HG03060 (cell line): ENCODE results near the gene CABP7.

Experiments
- ATAC-seq: cut with Tn5 transposase; IDR thresholded peaks from one replicate; pipeline ENCODE4 v1.9.1; 2021; ENCODE audit warnings: low read depth, moderate number of reproducible peaks; ENCODE audit not compliant: unreplicated experiment

CABP7 gene

DNA sequence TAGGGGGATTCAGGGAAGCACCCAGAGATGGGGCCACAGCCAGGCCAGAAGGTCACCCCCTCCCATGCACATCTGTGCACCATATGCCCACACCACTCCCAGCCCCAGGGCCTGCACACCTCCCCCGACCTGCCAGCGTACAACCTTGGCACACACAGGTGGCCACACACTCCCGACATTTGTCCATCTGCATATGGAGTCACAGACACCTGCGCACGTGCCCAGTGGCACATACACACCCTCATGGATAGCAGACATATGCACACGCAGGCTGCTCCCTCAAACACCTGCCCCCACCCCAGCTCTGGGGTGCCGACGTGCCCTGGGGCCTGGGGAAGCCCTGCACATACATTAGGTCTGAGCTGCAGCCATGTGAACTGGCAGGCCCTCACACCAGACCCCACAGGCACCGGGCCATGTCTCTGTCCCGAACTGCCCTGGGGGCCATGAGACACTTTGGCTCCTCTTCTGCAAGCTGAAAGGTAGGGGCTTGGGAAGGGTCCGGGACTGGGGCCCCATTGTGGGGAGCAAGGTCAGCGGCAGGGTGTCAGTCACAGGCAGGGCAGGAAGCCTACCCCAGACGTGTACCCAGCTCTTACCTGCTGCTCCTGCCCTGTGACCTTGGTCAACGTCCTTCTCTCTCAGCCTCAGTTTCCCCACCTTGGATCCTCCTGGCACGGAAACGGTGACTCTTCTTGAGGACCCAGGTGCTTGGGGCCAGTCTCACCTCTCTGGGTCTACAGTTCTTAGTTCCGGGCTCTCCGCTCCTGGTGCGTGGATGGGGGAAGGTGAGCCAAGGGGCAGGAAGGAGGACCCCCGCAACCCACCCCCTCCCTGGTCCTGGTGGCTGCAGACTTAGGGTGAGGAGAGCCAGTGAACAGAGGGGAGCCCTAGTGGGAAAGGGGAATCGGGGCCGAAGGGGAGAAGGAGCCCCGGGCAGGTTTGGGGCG lies 579 bp upstream of the CABP7 start:
- ATAC-seq, result no peak

DNA sequence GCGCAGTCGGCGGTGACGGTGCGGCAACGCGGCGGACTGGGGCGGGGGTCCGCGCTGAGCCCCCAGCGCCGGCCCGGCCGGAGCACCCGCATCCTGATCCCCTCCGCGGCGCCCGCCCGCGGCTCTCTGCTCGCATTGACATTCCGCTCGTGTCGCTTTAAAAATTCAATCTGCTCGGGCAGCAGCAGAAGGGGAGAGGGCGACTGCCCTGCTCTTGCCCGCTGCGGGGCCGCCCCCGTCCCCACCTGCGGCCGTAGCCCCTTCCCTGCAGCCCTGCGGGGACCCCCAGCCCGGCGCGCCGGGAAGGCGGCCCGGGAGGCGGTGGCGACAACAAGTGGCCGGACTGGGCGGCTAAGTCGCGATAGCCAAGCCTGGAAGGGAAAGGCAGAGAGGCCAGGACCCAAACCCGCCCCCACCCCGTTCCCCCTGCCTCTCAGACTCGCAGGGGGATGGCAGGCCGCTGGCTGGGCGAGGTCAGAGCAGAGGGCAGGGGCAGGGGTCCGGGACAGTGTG lies 1.1 kb downstream of the CABP7 start:
- ATAC-seq, result no peak

DNA sequence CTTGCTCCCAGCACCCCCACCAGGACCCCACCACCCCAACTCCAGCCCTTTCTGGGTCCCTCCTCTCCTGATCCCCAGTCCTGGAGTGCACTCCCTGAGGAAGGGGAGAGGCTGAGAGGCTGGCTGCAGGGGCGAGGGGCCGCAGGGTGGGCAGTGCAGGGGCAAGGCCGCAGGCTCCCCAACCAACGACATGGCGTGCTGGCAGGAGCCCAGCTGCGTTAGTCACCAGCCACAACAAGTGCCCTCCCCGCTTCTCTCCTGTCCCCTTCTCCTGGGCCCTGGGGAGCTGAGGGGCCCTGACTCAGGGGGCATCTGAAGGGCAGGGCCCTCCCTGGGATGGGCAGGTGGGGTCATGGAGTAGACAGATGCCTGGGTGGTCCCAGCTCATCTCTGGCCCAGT lies 2.3 kb downstream of the CABP7 start:
- no peak for ATAC-seq

DNA sequence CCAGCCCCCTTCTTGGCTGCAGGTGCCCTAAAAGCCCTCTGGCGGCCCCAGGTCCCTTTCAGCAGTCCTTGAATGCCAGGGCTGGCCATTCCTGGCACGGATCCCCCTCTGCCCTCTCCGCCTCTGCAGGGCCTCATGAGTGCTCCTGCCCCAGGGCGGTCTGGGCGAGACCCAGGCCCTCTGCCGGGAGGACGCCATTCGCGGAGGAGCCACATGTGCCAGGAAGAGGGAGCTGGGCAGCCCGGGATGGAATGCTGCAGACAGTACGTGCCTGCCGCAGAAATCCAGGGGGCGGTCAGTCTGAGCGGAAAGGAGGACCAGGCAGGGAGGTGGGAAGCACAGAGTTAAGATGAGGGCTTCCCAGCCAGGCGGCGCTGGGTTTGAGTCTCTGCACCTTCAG lies 2.8 kb downstream of the CABP7 start:
- ATAC-seq, result no peak

DNA sequence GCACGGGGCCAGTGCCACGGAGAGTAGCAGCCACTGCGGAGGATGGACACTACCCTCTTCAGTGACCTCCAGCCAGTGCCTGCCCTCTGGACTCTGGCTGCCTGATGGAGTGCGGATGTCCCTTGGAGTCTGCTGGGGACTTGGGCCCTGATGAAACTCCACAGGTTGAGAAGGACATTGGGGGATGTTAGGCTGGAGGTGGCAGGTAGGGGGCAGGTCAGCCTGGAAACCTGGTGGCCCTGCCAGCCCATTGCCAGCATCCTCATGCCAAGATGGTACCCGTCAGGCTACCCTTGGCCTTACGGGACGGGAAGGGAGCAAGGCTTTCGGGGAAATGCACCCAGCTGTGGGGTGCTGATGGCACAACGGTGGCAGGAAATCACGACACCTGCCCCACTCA lies 4.0 kb downstream of the CABP7 start:
- ATAC-seq, result no peak

DNA sequence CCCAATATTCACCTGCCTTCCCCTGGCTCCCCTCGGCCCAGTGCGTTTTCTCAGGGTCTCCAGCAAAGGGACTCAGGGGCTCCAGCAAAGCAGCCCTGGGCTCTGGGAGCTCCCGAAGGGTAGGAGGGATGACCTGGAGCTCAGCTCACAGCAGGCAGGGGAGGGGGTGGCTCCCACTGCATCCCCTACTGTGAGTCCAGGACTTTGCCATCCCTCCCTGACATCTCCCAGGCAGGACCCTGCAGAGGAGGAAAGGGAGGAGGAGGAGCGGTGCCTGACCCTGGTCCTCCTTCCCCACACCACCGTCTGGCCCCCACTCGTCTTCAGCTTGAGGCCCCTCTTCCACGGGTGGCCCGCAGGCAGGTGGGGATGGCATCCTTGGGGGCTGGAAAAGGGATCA lies 5.0 kb downstream of the CABP7 start:
- ATAC-seq, result no peak

DNA sequence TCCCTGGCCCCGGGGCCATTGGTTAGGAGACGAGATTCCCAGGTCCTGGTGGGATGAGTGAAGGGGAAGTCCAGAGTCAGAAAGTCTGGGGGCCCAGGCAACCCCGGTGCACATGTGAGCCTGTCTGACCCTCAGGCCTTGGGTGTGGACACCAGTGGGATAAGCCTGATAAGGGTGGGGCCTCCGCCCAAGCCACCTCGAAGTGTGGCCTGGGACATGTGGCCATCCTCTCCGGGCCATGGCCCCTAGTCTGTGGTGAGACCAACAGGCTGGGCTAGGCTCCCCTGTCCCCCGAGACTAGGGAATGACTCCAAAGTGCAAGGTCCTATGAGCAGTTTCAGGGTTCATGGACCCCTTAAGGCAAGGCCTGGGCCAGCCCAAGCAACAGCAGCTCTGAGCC lies 6.3 kb downstream of the CABP7 start:
- no peak for ATAC-seq

DNA sequence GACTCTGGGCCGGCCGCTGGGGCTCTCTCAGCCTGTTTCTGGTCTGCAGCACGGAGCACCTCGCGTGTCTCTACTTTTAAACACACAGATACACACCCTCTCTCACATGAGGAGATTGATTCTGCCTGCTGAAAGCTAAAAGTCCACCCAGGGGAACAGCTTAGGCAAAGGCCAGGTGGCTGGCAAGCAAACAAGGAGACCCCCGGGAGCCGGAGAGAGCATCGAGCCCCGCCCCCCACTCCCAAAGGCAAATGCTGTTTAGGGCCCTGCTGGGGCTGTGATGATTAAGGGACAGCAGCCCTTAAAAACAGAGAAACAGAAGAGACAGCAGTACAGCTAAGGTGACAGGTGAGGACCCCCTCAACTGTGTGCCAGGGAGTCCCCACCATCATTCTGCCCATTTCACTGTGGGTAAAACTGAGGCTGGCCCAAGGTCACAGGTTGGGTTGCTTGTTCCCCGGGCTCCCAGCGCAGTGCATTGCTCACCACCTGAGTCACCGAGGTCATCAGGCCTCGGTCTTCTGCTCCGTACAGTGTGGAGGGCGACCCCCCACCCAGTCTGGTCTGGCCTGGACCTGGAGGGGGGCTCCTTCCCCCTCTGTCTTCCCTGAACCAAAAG lies 6.8 kb downstream of the CABP7 start:
- ATAC-seq, result no peak

DNA sequence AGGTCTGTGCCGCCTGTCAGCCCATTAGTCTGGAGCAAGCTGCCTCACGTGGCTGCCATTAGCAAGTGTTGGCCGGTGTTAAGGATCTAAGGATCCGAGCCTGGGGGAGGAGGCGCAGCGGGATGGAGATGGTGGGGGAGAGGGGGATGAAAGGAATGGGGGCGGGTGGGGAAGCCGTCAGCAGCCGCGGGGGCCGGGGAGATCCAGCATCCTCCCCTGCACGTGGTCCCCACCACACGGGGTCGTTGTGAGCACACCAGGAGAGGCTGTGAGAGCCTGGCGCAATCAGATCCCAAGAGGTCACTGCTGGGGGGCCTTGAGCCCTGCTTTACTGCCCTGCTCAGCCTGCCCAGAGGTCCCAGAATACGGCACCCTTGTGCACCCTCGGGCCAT lies 7.3 kb downstream of the CABP7 start:
- no peak for ATAC-seq

DNA sequence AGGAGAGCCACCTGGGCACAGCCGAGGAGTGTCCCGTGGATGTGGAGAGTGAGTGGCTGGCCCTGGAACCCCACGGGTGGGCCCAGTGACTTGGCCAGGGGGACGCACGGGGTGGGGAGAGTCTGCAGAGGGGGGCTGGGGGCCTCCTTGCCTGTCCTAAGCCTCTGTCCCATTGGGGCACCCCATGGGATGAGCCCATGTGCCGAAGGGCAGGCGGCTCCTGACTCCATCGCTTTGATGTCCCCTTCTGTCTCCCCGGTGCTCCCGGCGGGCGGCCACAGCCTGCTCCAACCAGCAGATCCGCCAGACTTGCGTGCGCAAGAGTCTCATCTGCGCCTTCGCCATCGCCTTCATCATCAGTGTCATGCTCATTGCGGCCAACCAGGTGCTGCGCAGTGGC lies 9.4 kb downstream of the CABP7 start:
- no peak for ATAC-seq

DNA sequence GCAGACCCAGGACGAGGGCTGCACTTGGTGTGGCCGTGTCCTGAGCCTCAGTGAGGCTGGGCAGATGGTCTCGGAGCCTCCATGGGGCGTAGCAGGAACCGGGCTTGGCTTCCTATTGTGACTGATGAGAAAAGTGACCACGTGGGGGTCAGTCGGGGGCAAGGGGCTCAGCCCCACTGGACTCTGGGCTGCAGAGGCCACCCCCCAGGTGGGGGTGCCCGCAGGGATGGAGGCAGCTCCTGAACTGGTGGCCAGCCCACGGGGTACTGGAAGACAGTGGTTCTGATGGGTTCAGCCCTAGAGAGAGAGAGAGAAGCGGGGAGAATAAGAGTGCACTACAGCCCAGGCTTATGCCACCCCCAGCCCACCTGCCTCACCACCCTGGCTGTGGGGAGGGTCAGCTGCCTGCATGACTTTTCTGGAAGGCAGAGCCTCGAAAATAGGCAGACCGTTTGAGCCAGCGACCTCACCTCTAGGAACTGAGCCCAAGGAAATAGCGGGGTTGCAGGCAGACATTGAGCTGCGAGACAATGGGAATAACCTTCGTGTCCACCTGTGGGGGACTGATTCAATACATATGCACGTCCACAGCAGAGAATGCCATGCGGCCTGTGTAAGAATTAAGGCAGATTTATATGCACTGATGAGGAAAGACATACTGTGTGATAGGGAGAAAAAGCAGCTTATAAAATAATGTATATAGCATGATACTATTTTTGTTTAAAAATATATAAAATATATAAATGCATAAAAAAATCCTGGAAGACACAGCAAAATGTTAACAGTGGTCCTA lies 11.5 kb downstream of the CABP7 start:
- no peak for ATAC-seq

DNA sequence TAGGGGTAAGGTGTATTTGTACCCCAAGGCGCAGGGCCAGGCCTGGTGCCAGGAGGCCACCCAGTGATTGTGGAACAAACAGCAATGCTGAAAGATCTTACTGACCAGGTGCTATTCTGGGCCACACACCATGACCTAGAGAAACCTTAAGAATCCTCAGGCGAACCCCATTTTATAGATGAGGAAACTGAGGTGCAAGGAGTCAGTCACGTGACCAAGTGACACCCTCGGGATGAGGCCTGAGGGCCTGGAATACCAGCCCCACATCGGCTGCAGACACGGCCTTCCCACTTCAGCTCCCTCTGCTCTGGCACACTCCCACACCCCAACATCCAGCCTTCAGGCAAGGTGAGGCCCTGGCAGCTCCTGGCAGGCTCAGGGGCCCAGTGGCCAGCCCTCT lies 13.1 kb downstream of the CABP7 start:
- no peak for ATAC-seq

DNA sequence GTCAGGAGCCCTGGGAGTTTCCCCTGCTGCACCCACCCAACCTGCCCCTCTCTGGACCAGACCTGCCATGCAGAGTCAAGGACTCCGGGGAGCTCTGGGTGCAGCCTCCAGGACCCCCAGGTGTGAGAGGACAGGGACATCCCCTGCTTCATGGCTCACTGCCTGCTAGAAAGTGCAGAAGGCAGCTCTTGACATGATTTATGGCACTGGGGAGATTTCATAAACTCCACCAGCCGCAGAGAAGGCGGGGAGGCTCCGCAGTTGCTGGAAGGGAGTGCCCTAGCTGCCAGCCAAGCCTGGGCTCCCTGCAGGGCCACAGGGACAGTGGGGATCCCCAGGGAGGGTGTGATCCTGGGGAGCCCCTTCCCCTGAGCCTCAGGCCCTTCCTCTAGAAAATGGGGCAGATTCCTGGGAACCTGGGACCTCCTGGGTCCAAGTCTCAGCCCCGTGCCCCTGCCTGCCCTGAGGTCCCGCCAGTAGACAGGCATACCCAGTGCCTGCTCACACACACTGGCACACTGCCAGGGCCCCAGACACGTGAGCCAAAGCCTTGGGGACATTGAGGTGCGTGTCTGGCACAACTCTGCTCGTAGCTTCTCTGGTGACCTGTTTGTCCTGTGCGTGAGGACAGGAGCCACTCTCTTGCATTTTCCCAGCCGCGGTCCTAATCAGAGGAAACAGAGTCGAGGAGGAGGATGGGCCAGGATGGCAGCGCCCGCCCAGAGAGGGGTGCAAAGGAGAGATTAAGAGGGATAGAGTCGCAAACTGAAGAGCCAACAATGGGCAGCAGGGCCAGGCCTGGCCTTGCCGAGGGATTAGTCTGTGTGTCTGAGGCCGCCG lies 13.8 kb downstream of the CABP7 start:
- no peak for ATAC-seq

DNA sequence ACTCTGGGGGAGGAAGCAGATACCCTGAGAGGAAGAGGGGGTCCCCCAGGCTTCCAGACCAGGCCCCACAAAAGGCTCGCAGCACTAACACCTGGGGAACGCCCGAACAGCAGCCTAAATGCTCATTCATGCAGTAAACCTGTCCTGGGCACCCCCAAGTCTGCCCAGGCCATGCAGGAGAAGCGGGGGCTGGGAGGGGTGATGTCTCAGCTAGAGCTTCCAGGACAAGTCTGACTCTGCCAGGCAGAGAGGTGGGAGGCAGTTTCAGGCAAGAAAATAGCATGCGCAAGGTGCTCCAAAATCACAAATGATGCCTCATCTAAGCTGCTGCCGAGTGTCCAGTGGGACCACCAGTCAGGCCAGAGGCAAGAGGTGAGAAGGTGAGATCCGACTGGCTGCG lies 14.6 kb downstream of the CABP7 start:
- no peak for ATAC-seq

DNA sequence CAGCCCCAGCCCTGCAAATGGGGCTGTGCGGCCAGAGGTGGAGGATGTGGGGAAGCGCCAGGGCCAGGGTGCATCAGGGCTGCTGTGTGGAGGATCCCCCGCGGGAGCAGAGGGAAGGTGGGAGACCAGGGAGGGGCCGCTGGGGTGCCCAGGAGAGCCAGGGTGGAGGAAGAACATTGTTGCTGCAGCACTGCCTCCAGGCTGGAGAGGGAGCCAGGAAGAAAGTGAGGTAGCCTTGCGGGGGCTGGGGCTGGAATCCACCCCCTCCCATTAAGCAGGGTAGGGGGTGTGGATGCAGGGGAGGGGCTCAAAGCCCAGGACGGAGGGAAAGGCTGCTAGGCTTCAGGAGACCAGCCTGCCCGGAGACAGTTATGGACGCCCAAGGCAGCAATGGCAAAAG lies 15.0 kb downstream of the CABP7 start:
- no peak for ATAC-seq

DNA sequence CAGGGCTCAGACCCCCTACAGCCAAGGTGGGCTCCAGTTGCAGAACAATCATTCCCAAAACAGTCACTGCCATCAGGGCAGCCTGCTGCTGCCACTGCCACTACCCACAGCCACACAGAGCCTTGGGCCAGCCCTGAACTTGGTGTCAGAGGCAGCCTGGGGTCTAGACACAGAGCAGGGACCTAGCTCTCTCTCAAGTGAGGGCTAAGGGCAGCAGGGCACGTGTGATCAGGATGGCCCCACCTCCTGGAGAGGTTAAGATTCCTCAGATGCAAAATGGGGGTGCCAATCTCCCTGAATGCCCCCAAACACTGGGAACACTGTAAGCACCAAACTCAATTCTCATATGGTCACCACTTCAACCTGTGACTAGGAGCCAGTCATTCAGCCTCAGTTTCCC lies 15.6 kb downstream of the CABP7 start:
- no peak for ATAC-seq

DNA sequence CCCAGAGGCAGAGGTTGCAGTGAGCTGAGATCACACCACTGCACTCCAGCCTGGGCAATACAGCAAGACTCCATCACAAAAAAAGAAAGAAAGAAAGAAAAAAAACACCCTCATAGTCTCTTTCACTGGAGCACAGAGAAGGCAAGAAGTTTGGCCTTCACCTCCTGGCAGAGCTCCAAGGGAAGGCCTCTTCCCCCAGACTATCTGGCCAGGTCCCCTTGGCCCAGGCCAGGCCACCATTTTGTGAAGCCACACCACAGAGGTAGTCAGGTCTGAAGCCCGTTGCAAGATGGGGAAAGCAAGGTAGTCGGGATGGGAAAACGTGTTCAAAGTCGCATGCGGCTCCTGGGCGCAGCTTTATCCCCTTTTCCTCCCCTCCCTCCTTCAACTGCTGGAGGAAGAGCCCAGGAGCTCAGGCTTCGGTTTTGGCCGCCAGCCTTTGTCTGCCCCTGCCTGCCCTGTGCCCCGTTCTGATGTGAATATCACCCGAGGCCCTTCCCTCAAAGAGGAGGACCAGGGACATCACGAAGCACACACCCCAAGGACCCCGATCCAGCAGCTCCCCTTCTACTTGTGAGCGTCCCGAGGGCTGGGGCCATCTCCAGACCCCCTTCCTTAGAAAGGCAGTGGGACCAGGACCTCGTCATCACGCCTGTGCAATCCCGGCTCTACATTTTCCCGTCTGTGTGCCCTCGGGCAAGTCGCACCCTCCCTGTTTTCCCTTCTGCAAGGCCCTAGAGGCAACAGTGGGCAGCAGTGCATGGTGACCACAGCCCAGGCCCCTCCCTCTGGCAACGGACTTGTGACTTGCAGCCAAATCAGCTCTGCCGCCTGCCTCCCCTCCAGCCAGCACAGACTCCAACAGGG lies 17.7 kb downstream of the CABP7 start:
- no peak for ATAC-seq

DNA sequence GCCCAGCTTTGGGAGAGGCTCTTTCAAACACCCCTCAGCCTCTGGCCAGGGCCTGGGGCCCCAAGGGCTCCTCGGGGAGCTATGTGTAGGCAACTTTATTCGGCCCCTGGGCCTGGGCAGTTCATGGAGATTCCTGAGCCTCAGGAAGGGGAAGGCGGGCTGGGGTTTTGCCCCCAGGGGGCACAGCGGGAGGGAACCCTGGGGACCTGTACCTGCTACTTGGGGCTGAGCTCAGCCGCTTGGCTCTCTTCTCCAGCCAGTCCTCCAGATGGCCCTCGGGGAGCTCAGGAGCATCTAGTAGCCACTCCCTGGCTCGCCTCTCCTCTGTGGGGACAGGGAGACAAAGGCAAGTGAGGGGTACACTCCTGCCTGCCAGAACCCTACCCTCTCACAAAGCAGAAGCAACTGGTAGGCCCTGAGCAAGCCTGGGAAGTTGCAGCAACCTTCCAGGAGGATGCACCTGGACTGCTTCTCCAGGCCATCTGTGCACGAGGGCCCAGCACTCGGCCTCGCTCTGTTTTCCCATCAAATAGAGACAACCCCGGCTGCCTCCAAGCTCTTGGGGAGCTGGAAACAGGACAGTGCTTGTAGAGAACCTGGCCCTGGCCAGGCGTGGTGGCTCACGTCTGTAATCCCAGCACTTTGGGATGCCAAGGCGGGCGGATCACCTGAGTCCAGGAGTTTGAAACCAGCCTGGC lies 18.5 kb downstream of the CABP7 start:
- no peak for ATAC-seq
